Calu3 (cell line): ENCODE results near the gene UCKL1. TPM values are rescaled to one million over a fixed set of nuclear protein-coding genes. Genes with fewer than 3 reads are reported as not detected.
A peak's percentile ranks its signal among the peaks of the same experiment; 100 is the strongest.
"Not testable (repeated sequence)": the region's sequence is repeated elsewhere in the genome, so short reads cannot be mapped to it uniquely, and the experiment has no call there.

Experiments used
- BruUV-seq: library from RNA; stranded (reverse); fragments of 400-500 nt; replicated peaks from 2 replicates; lab custom pipeline; 2021; lab: Mats Ljungman, UMichigan
- CTCF ChIA-PET: fragments of 300-600 bp; sonication (Branson Sonifier 250); formaldehyde crosslinking; loops from one replicate; lab custom pipeline; 2022; ENCODE audit warnings: antibody characterized with exemption; lab: Charles Lee
- DNase-seq: peaks from one replicate; pipeline ENCODE4 v3.0.0; 2022
- H3K27ac Mint-ChIP-seq: one replicate; pipeline ENCODE4 v1.8.0; 2022; ENCODE audit warnings: mixed read lengths; ENCODE audit not compliant: unreplicated experiment
- H3K27me3 Mint-ChIP-seq: one replicate; pipeline ENCODE4 v1.8.0; 2022; ENCODE audit warnings: mixed read lengths; ENCODE audit not compliant: unreplicated experiment
- H3K36me3 Mint-ChIP-seq: one replicate; pipeline ENCODE4 v1.8.0; 2022; ENCODE audit warnings: mild to moderate bottlenecking, moderate library complexity, mixed read lengths; ENCODE audit not compliant: insufficient read depth, unreplicated experiment
- H3K4me1 Mint-ChIP-seq: one replicate; pipeline ENCODE4 v1.8.0; 2022; ENCODE audit warnings: mild to moderate bottlenecking, low read depth, mixed read lengths; ENCODE audit not compliant: unreplicated experiment
- H3K4me3 Mint-ChIP-seq: one replicate; pipeline ENCODE4 v1.8.0; 2022; ENCODE audit warnings: mild to moderate bottlenecking, low read depth, moderate library complexity, mixed read lengths; ENCODE audit not compliant: unreplicated experiment
- H3K9me3 Mint-ChIP-seq: one replicate; pipeline ENCODE4 v1.8.0; 2022; ENCODE audit warnings: low read depth, mixed read lengths; ENCODE audit not compliant: unreplicated experiment
- CTCF ChIP-seq: fragments of 200-600 bp; IDR thresholded peaks from one replicate; pipeline ENCODE4 v1.8.0; 2022; ENCODE audit warnings: antibody characterized with exemption; ENCODE audit not compliant: unreplicated experiment
- intact Hi-C: fragments of 100-400 bp; cut with micrococcal nuclease; formaldehyde crosslinking; loops from one replicate; pipeline ENCODE4 v1.10.0; 2022; ENCODE audit not compliant: unreplicated experiment
- total RNA-seq: library from RNA; stranded (reverse); gene quantifications from 2 replicates; pipeline ENCODE4 v1.2.3, GENCODE V29; 2022

Gene UCKL1
- total RNA-seq, 1 experiment from 2014 or later = 85.1 TPM

DNA sequence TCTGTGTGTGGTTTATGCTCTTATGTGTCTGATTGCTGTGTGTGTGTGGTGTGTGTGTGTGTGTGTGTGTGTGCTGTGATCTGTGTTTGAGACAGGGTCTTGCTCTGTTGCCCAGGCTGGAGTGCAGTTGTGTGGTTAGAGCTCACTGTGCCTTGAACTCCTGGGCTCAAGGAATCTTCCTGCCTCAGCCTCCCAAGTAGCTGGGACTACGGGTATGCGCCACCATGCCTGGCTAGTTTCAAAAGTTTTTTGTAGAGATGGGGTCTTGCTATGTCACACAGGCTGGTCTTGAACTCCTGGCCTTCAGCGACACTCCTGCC is 16.9 kb upstream of the UCKL1 start:
- Mint-ChIP-seq H3K9me3 (no peaks in the 10 kb centered on the region), H3K4me1 (peaks cover 46% of the 10 kb centered on the region), H3K27me3 (no peaks in the 10 kb centered on the region), H3K27ac (peak overlapping the region; percentile 0), H3K4me3 (peak overlapping the region; percentile 39), H3K36me3 (peaks cover 63% of the 10 kb centered on the region)
- CTCF ChIA-PET = interaction anchor here (1.0 to 2.6 kb wide), 5 partner anchors 16 to 435 kb away, joined by 3 to 31 read pairs (median 5); partner anchors contain the start of genes TPD52L2 and UCKL1
- BruUV-seq = no TSS peak
- no peak for TF ChIP-seq CTCF
- no peak for DNase-seq
- intact Hi-C loops = loop anchor here (5.0 kb wide), 1 partner anchor 436 kb away; the partner anchor contains the start of gene PTK6

GRCh38 chr20:63972312-63973159 is 16.3 kb upstream of the UCKL1 start:
- no peak for DNase-seq
- TF ChIP-seq CTCF = no peak
- no TSS peak for BruUV-seq
- no peaks in the 10 kb centered on the region for H3K9me3 Mint-ChIP-seq
- peaks cover 58% of the 10 kb centered on the region for H3K36me3 Mint-ChIP-seq
- intact Hi-C loops = loop anchor here (5.0 kb wide), 1 partner anchor 435 kb away; the partner anchor contains the start of gene PTK6
- H3K4me3 Mint-ChIP-seq = no peak overlapping the region
- H3K27ac Mint-ChIP-seq = peak overlapping the region; percentile 0
- peaks cover 41% of the 10 kb centered on the region for H3K4me1 Mint-ChIP-seq
- CTCF ChIA-PET = interaction anchor here (0.7 to 2.6 kb wide), 2 partner anchors 210 to 434 kb away, joined by 7 to 31 read pairs; no protein-coding TSS in a partner anchor
- H3K27me3 Mint-ChIP-seq = no peaks in the 10 kb centered on the region

DNA sequence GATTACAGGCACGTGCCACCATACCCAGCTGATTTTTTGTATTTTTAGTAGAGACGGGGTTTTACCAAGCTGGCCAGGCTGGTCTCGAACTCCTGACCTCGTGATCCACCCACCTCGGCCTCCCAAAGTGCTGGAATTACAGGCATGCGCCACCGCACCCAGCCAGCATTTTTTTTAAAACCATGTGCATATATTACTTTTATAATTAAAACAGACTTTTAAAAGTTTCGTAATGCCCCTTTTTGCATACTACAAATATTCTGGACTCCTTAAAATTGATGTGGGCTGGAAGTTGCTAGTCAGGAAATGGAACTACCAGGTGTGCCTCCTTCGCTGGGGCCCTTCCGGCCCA is 15.7 kb upstream of the UCKL1 start:
- intact Hi-C loops = loop anchor here (5.0 kb wide), 1 partner anchor 435 kb away; the partner anchor contains the start of gene PTK6
- Mint-ChIP-seq H3K36me3 (peaks cover 56% of the 10 kb centered on the region), H3K4me1 (peaks cover 38% of the 10 kb centered on the region)
- not testable (repeated sequence) for H3K4me3 Mint-ChIP-seq, H3K27ac Mint-ChIP-seq, BruUV-seq, H3K9me3 Mint-ChIP-seq, H3K27me3 Mint-ChIP-seq, DNase-seq
- CTCF ChIA-PET = interaction anchor here (0.7 kb wide), 1 partner anchor 210 kb away, joined by 7 read pairs; no protein-coding TSS in a partner anchor

GRCh38 chr20:63970714-63971431 is 14.7 kb upstream of the UCKL1 start:
- BruUV-seq = no TSS peak
- Mint-ChIP-seq H3K4me1 (peaks cover 38% of the 10 kb centered on the region), H3K4me3 (peak overlapping the region; percentile 53), H3K27me3 (no peaks in the 10 kb centered on the region), H3K27ac (peak overlapping the region; percentile 31), H3K36me3 (peaks cover 49% of the 10 kb centered on the region), H3K9me3 (no peaks in the 10 kb centered on the region)
- CTCF ChIA-PET = interaction anchor here (0.6 to 0.7 kb wide), 2 partner anchors 547 to 720 kb away, joined by 6 to 12 read pairs; no protein-coding TSS in a partner anchor
- DNase-seq = no peak
- intact Hi-C loops = loop anchor here (5.0 kb wide), 1 partner anchor 434 kb away; the partner anchor contains the start of gene PTK6
- no peak for TF ChIP-seq CTCF
